HepG2 (cell line): ENCODE measurements around the gene GGA1. TPM values are rescaled to one million over a fixed set of nuclear protein-coding genes. Genes with fewer than 3 reads are reported as not detected.

Experiments
- CBX2 ChIP-seq, 2 experiments: fragments of 200-600 bp in 1 of 2; sonication (generic); formaldehyde crosslinking in 1 of 2; IDR thresholded peaks; 2 replicates each; pipeline versions ENCODE4 v1.7.0 to v1.8.1; 2018 to 2022; ENCODE audit warnings: low read depth in 2 of 2, low read length in 1 of 2, mild to moderate bottlenecking in 1 of 2, missing genetic modification reagents in 1 of 2
- HNF4G ChIP-seq, 2 experiments: sonication (generic) in 1 of 2; formaldehyde crosslinking in 1 of 2; IDR thresholded peaks; 2 replicates each; pipeline versions ENCODE4 v1.4.0 to v1.6.1; 2011 to 2020; ENCODE audit warnings: borderline replicate concordance in 2 of 2, low read depth in 2 of 2, mild to moderate bottlenecking in 2 of 2, low read length in 1 of 2, missing genetic modification reagents in 1 of 2, moderate library complexity in 1 of 2
- NFE2 ChIP-seq: sonication (generic); formaldehyde crosslinking; IDR thresholded peaks from 2 replicates; pipeline ENCODE4 v1.4.0; 2020; ENCODE audit warnings: missing genetic modification reagents
- NFRKB ChIP-seq: fragments of 450-650 bp; IDR thresholded peaks from 2 replicates; pipeline ENCODE4 v1.6.1; 2017
- PHB2 ChIP-seq: fragments of 450-650 bp; IDR thresholded peaks from 2 replicates; pipeline ENCODE4 v1.6.1; 2018; ENCODE audit not compliant: partially characterized antibody
- RFXAP ChIP-seq: sonication (generic); formaldehyde crosslinking; IDR thresholded peaks from 2 replicates; pipeline ENCODE4 v1.4.0; 2020; ENCODE audit warnings: missing genetic modification reagents, borderline replicate concordance
- SMARCE1 ChIP-seq: fragments of 450-650 bp; IDR thresholded peaks from 2 replicates; pipeline ENCODE4 v1.6.1; 2017; ENCODE audit warnings: borderline replicate concordance
- ZNF235 ChIP-seq: sonication (generic); formaldehyde crosslinking; IDR thresholded peaks from 2 replicates; pipeline ENCODE4 v1.8.1; 2023; ENCODE audit warnings: mild to moderate bottlenecking, missing genetic modification reagents, borderline replicate concordance
- ZNF33A ChIP-seq: sonication (generic); formaldehyde crosslinking; IDR thresholded peaks from 2 replicates; pipeline ENCODE4 v1.5.1; 2020; ENCODE audit warnings: missing genetic modification reagents, mild to moderate bottlenecking, moderate library complexity, borderline replicate concordance
- ZNF34 ChIP-seq: sonication (generic); formaldehyde crosslinking; IDR thresholded peaks from 2 replicates; pipeline ENCODE4 v1.4.0; 2020; ENCODE audit warnings: mild to moderate bottlenecking, missing genetic modification reagents, borderline replicate concordance
- ZNF350 ChIP-seq: sonication (generic); formaldehyde crosslinking; IDR thresholded peaks from 2 replicates; pipeline ENCODE4 v1.4.0; 2020; ENCODE audit warnings: mild to moderate bottlenecking, low read depth, missing genetic modification reagents, borderline replicate concordance
- ZNF546 ChIP-seq: sonication (generic); formaldehyde crosslinking; conservative IDR thresholded peaks from 2 replicates; pipeline ENCODE4 v1.8.1; 2023; ENCODE audit warnings: mild to moderate bottlenecking, missing genetic modification reagents
- ZNF589 ChIP-seq: sonication (generic); formaldehyde crosslinking; conservative IDR thresholded peaks from 2 replicates; pipeline ENCODE4 v1.8.0; 2022; ENCODE audit warnings: mild to moderate bottlenecking, moderate library complexity, missing genetic modification reagents
- ZNF713 ChIP-seq: sonication (generic); formaldehyde crosslinking; IDR thresholded peaks from 2 replicates; pipeline ENCODE4 v1.4.0; 2020; ENCODE audit warnings: mild to moderate bottlenecking, missing genetic modification reagents
- ZNF761 ChIP-seq: sonication (generic); formaldehyde crosslinking; conservative IDR thresholded peaks from 2 replicates; pipeline ENCODE4 v1.4.0; 2020; ENCODE audit warnings: mild to moderate bottlenecking, missing genetic modification reagents
- ZNF841 ChIP-seq: sonication (generic); formaldehyde crosslinking; IDR thresholded peaks from 2 replicates; pipeline ENCODE4 v1.8.1; 2023; ENCODE audit warnings: missing genetic modification reagents, borderline replicate concordance
- polyA plus RNA-seq, 8 experiments: library from polyadenylated mRNA; depleted of rRNA in 3 of 8; stranded (reverse) in 7 of 8; unstranded in 1 of 8; fragments of >200 nt; fragmentation: Illumina TruSeq in 4 of 8; extraction: Trizol in 4 of 8; gene quantifications; 2 replicates each; pipeline versions ENCODE4 v1.2.1 to v1.2.3, GENCODE V29; 2011 to 2016; ENCODE audit warnings: low read depth in 4 of 8, missing spikeins in 1 of 8, mixed read lengths in 1 of 8; ENCODE audit not compliant: insufficient read depth in 1 of 8
- total RNA-seq, 5 experiments: library from RNA; depleted of rRNA; stranded (reverse); fragments of >200 nt; fragmentation: Illumina TruSeq; extraction: Trizol; gene quantifications; 2 replicates each; pipeline ENCODE4 v1.2.3, GENCODE V29; 2016; ENCODE audit warnings: low read depth in 1 of 5
- TF ChIP-seq, protein P1 (sequence below): sonication (generic); formaldehyde crosslinking; IDR thresholded peaks from 2 replicates; pipeline ENCODE4 v1.5.0; 2020; ENCODE audit warnings: missing genetic modification reagents
- TF ChIP-seq, protein P2 (sequence below): sonication (generic); formaldehyde crosslinking; IDR thresholded peaks from 2 replicates; pipeline ENCODE4 v1.5.1; 2020; ENCODE audit warnings: mild to moderate bottlenecking, missing genetic modification reagents, borderline replicate concordance
- TF ChIP-seq, protein P3 (sequence below): sonication (generic); formaldehyde crosslinking; IDR thresholded peaks from 2 replicates; pipeline ENCODE4 v1.4.0; 2020; ENCODE audit warnings: missing genetic modification reagents; ENCODE audit errors: not compliant biosample characterization
- TF ChIP-seq, protein P4 (sequence below): IDR thresholded peaks from 2 replicates; pipeline ENCODE4 v1.6.1; 2016

The GGA1 gene
- total and polyA plus RNA-seq, 2 of the 13 experiments (the other 11 are each of a cell fraction or from before 2014, with no cell fraction given): 29.1 to 87.2 TPM

DNA sequence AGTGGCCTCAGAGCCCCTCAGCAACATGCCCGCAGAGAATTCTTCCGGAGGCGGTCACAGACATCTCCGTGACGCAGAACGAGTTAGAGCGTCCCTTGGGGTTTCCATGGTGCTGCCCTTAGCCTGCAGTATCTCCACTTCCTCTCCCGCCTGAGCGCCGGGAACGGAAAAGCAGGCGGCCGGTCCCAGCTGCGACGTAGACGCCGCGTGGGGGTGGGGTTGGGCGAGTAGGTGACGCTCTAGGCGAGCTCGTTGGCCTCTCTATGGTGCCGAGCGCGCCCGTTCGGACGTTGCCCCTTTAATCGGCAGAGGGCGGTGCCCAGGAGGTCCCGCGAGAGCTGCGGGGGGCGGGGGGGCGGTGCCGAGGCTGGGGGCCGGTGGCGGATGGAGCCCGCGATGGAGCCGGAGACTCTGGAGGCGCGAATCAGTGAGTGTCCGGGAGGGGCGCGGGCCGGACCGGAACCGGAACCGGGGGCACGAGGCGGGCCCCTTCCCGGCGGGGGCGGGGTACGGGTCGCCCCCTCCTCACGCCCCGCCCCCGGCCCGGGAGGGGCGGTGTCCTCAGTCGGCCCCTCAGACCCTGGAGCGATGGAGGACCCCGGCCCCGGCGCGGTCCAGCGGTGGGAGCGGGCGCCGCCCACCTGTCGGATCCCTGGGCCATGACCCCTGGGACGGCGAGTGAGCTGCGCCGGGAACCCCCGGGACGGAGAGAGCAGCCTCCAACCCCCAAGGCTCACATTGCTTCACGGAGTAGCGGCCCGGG is at the start of gene GGA1 (continued):
- TF ChIP-seq ZNF350 (CRISPR knock-in tag) (peak; percentile 74; the same call in 1 of the 2 replicates), NFE2 (no peak), NFRKB (no peak), HNF4G (IDR thresholded peaks at IDR 0.05; ENCODE audit: borderline replicate concordance, low read depth, low read length) (peak; percentile 18; the same call in 1 of the 2 replicates), HNF4G (CRISPR knock-in tag; IDR thresholded peaks at IDR 0.05; ENCODE audit: borderline replicate concordance, low read depth) (no peak), ZNF33A (CRISPR knock-in tag) (no peak), ZNF546 (CRISPR knock-in tag) (no peak), ZNF761 (CRISPR knock-in tag) (peak; percentile 86), ZNF713 (no peak), ZNF235 (CRISPR knock-in tag) (no peak), ZNF589 (CRISPR knock-in tag) (0 out of 2 replicates have a peak, but pooled peaks have one; percentile 41), SMARCE1 (no peak), RFXAP (peak; percentile 66; the same call in 1 of the 2 replicates), ZNF34 (no peak; the same call in 1 of the 2 replicates), ZNF841 (no peak), PHB2 (no peak), CBX2 (IDR thresholded peaks at IDR 0.05; ENCODE audit: low read depth, low read length) (no peak), CBX2 (CRISPR knock-in tag; IDR thresholded peaks at IDR 0.05; ENCODE audit: low read depth) (no peak)
- TF ChIP-seq, protein P1, sequence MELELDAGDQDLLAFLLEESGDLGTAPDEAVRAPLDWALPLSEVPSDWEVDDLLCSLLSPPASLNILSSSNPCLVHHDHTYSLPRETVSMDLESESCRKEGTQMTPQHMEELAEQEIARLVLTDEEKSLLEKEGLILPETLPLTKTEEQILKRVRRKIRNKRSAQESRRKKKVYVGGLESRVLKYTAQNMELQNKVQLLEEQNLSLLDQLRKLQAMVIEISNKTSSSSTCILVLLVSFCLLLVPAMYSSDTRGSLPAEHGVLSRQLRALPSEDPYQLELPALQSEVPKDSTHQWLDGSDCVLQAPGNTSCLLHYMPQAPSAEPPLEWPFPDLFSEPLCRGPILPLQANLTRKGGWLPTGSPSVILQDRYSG (CRISPR knock-in tag): no peak
- TF ChIP-seq, protein P2, sequence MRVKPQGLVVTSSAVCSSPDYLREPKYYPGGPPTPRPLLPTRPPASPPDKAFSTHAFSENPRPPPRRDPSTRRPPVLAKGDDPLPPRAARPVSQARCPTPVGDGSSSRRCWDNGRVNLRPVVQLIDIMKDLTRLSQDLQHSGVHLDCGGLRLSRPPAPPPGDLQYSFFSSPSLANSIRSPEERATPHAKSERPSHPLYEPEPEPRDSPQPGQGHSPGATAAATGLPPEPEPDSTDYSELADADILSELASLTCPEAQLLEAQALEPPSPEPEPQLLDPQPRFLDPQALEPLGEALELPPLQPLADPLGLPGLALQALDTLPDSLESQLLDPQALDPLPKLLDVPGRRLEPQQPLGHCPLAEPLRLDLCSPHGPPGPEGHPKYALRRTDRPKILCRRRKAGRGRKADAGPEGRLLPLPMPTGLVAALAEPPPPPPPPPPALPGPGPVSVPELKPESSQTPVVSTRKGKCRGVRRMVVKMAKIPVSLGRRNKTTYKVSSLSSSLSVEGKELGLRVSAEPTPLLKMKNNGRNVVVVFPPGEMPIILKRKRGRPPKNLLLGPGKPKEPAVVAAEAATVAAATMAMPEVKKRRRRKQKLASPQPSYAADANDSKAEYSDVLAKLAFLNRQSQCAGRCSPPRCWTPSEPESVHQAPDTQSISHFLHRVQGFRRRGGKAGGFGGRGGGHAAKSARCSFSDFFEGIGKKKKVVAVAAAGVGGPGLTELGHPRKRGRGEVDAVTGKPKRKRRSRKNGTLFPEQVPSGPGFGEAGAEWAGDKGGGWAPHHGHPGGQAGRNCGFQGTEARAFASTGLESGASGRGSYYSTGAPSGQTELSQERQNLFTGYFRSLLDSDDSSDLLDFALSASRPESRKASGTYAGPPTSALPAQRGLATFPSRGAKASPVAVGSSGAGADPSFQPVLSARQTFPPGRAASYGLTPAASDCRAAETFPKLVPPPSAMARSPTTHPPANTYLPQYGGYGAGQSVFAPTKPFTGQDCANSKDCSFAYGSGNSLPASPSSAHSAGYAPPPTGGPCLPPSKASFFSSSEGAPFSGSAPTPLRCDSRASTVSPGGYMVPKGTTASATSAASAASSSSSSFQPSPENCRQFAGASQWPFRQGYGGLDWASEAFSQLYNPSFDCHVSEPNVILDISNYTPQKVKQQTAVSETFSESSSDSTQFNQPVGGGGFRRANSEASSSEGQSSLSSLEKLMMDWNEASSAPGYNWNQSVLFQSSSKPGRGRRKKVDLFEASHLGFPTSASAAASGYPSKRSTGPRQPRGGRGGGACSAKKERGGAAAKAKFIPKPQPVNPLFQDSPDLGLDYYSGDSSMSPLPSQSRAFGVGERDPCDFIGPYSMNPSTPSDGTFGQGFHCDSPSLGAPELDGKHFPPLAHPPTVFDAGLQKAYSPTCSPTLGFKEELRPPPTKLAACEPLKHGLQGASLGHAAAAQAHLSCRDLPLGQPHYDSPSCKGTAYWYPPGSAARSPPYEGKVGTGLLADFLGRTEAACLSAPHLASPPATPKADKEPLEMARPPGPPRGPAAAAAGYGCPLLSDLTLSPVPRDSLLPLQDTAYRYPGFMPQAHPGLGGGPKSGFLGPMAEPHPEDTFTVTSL (CRISPR knock-in tag): no peak
- TF ChIP-seq, protein P3, sequence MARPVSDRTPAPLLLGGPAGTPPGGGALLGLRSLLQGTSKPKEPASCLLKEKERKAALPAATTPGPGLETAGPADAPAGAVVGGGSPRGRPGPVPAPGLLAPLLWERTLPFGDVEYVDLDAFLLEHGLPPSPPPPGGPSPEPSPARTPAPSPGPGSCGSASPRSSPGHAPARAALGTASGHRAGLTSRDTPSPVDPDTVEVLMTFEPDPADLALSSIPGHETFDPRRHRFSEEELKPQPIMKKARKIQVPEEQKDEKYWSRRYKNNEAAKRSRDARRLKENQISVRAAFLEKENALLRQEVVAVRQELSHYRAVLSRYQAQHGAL (CRISPR knock-in tag): no peak
- TF ChIP-seq, protein P4, sequence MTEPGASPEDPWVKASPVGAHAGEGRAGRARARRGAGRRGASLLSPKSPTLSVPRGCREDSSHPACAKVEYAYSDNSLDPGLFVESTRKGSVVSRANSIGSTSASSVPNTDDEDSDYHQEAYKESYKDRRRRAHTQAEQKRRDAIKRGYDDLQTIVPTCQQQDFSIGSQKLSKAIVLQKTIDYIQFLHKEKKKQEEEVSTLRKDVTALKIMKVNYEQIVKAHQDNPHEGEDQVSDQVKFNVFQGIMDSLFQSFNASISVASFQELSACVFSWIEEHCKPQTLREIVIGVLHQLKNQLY (CRISPR knock-in tag): no peak
